ENCODE data around the gene C2CD4D. TPM values are rescaled to one million over a fixed set of nuclear protein-coding genes. Genes with fewer than 3 reads are reported as not detected.

The C2CD4D gene
- total RNA-seq, 1 donor from 2014 or later: 0.16 TPM

DNA sequence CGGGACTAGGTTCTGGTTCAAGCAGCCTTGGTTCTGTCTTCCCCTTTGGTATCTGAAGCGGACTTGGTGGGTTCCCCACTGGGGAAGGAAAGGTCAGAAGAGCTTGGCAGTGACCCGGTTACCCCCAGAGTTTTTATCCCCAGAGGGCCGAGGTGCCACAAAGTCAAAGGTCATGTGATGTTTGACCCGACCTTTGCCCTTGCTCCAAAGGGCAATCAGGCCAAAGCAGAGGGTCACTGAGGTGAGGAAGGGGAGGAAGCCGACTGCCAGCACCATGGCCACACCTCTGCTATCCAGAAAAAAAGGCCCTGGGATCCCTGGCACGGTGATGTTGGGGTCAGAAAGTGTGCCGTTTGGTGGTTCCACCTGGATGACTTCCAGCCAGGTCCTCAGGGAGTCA, 38.8 kb downstream of the C2CD4D start:
- FAIRE-seq: no peak
- no peak overlapping the region for H3K4me3 Mint-ChIP-seq (ENCODE audit: unreplicated experiment)

DNA sequence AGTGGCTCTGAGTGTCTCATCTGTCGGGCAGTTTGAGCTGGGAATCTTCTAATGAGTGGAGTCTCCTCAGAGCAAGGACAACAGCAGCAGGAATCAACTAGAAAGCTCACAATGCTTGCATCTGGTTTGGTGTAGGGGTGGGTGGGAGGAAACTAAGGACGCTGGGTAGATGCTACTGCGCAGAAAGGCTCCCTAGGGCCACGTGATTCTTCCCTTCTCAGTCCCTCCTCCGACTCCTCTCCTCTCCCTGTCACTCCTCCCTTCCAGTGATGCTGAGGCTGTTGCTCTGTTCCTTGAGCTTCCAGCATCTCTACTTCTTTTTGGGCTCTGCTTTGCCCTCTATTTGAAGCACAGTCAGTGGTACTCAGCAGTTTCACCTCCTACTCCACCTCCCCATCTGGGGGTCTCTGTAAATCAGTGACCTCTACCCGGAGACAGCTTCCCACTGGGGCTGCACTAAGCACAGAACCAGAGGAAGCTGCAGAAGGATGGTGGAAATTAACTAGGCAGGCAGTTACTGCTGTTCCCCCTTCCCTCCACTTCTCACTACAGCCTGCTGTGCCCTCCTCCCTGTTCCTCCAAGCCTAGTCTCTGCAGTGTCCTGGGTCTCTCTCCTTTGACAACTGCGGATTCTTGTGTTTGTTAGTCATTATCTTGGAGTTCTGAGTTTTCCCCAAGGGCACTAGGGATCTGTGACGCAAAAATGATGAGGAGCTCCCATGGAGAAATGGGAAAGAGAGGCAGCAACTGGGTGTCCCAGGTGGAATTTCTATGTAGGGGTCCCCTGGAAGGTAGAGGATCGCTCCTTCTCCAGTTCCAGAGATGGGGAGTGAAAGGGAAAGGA, 40.2 kb downstream of the C2CD4D start:
- Histone ChIP-seq H3K9me3 (ENCODE audit: insufficient read depth, low read depth, low read length) (no peaks in the 10 kb centered on the region), H2AFZ (ENCODE audit: low read depth, low read length) (no peak overlapping the region), H3K9ac (ENCODE audit: low read length) (no peak overlapping the region), H3K4me3 (ENCODE audit: insufficient read depth, low read depth, low read length) (no peak overlapping the region), H3K4me1 (ENCODE audit: insufficient read depth, low read length) (no peaks in the 10 kb centered on the region), H4K20me1 (ENCODE audit: insufficient read depth, low read length) (no peaks in the 10 kb centered on the region), H3K4me2 (ENCODE audit: low read length) (no peak overlapping the region), H3K27ac (ENCODE audit: low read depth, low read length) (no peak overlapping the region), H3K27me3 (ENCODE audit: insufficient read depth, low read length) (peaks cover 66% of the 10 kb centered on the region), H3K36me3 (ENCODE audit: insufficient read depth, low read length) (no peaks in the 10 kb centered on the region), H3K79me2 (ENCODE audit: insufficient read depth, low read length) (no peaks in the 10 kb centered on the region)
- Mint-ChIP-seq H3K4me1 (ENCODE audit: low read depth, unreplicated experiment) (peaks cover 13% of the 10 kb centered on the region), H3K27me3 (ENCODE audit: low read depth, unreplicated experiment) (peaks cover 39% of the 10 kb centered on the region), H3K36me3 (ENCODE audit: low read depth, unreplicated experiment) (peaks cover 10% of the 10 kb centered on the region), H3K9me3 (ENCODE audit: unreplicated experiment) (no peaks in the 10 kb centered on the region), H3K4me3 (ENCODE audit: unreplicated experiment) (no peak overlapping the region), H3K27ac (ENCODE audit: unreplicated experiment) (no peak overlapping the region)
- no peak for TF ChIP-seq EZH2 (IDR thresholded peaks at IDR 0.05; ENCODE audit: insufficient read depth, low read length)
- TF ChIP-seq, protein P1, sequence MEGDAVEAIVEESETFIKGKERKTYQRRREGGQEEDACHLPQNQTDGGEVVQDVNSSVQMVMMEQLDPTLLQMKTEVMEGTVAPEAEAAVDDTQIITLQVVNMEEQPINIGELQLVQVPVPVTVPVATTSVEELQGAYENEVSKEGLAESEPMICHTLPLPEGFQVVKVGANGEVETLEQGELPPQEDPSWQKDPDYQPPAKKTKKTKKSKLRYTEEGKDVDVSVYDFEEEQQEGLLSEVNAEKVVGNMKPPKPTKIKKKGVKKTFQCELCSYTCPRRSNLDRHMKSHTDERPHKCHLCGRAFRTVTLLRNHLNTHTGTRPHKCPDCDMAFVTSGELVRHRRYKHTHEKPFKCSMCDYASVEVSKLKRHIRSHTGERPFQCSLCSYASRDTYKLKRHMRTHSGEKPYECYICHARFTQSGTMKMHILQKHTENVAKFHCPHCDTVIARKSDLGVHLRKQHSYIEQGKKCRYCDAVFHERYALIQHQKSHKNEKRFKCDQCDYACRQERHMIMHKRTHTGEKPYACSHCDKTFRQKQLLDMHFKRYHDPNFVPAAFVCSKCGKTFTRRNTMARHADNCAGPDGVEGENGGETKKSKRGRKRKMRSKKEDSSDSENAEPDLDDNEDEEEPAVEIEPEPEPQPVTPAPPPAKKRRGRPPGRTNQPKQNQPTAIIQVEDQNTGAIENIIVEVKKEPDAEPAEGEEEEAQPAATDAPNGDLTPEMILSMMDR (IDR thresholded peaks at IDR 0.05; ENCODE audit: insufficient read depth, low read depth, low read length): no peak
- FAIRE-seq: no peak
- no peak for DNase-seq (ENCODE audit: low read depth)

More for the DNA sequence above, 38.8 kb downstream of the C2CD4D start:
- Mint-ChIP-seq H3K27me3 (ENCODE audit: low read depth, unreplicated experiment) (peaks cover 52% of the 10 kb centered on the region), H3K9me3 (ENCODE audit: unreplicated experiment) (no peaks in the 10 kb centered on the region), H3K36me3 (ENCODE audit: low read depth, unreplicated experiment) (peaks cover 10% of the 10 kb centered on the region), H3K4me1 (ENCODE audit: low read depth, unreplicated experiment) (peaks cover 9% of the 10 kb centered on the region), H3K27ac (ENCODE audit: unreplicated experiment) (no peak overlapping the region)
- no peaks in the 10 kb centered on the region for H3K9me3 ChIP-seq (ENCODE audit: insufficient read depth, low read depth, low read length)
- no peaks in the 10 kb centered on the region for H3K36me3 ChIP-seq (ENCODE audit: insufficient read depth, low read length)
- no peak overlapping the region for H3K4me2 ChIP-seq (ENCODE audit: low read length)
- TF ChIP-seq, protein P1 (IDR thresholded peaks at IDR 0.05; ENCODE audit: insufficient read depth, low read depth, low read length): no peak
- TF ChIP-seq EZH2 (IDR thresholded peaks at IDR 0.05; ENCODE audit: insufficient read depth, low read length): no peak
- no peak overlapping the region for H3K4me3 ChIP-seq (ENCODE audit: insufficient read depth, low read depth, low read length)
- H3K4me1 ChIP-seq (ENCODE audit: insufficient read depth, low read length): no peaks in the 10 kb centered on the region
- H3K27me3 ChIP-seq (ENCODE audit: insufficient read depth, low read length): peaks cover 78% of the 10 kb centered on the region
- H2AFZ ChIP-seq (ENCODE audit: low read depth, low read length): no peak overlapping the region
- no peaks in the 10 kb centered on the region for H4K20me1 ChIP-seq (ENCODE audit: insufficient read depth, low read length)
- no peaks in the 10 kb centered on the region for H3K79me2 ChIP-seq (ENCODE audit: insufficient read depth, low read length)
- no peak overlapping the region for H3K9ac ChIP-seq (ENCODE audit: low read length)
- H3K27ac ChIP-seq (ENCODE audit: low read depth, low read length): no peak overlapping the region
- DNase-seq (ENCODE audit: low read depth): no peak

DNA sequence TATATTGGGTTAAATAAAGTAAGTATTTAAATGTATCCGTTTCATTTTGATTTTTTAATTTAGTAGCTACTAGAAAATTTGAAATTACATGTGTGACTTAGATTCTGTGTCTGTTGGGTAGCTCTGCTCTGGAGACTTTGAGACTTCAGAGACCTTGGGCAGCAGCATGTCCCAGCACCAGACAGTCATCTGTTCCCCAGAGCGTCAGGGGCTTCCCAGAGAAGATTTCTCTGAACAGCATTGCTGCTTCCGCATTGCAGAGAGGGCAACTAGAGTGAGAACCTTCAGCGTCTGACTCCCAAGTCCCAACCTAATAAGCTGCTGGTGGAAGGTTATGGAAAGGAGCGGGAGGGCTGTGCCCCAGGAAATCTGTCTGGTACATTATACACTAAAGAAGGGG, 41.0 kb downstream of the C2CD4D start:
- no peaks in the 10 kb centered on the region for H3K9me3 Mint-ChIP-seq (ENCODE audit: unreplicated experiment)
- peaks cover 31% of the 10 kb centered on the region for H3K27me3 Mint-ChIP-seq (ENCODE audit: low read depth, unreplicated experiment)
- H3K36me3 ChIP-seq (ENCODE audit: insufficient read depth, low read length): no peaks in the 10 kb centered on the region
- H3K27ac ChIP-seq (ENCODE audit: low read depth, low read length): no peak overlapping the region
- H4K20me1 ChIP-seq (ENCODE audit: insufficient read depth, low read length): no peaks in the 10 kb centered on the region
- H3K27me3 ChIP-seq (ENCODE audit: insufficient read depth, low read length): peaks cover 58% of the 10 kb centered on the region
- no peak overlapping the region for H3K4me3 Mint-ChIP-seq (ENCODE audit: unreplicated experiment)
- H3K4me1 Mint-ChIP-seq (ENCODE audit: low read depth, unreplicated experiment): peaks cover 13% of the 10 kb centered on the region
- no peak overlapping the region for H3K27ac Mint-ChIP-seq (ENCODE audit: unreplicated experiment)
- no peaks in the 10 kb centered on the region for H3K9me3 ChIP-seq (ENCODE audit: insufficient read depth, low read depth, low read length)
- no peak overlapping the region for H2AFZ ChIP-seq (ENCODE audit: low read depth, low read length)
- DNase-seq (ENCODE audit: low read depth): no peak
- peaks cover 9% of the 10 kb centered on the region for H3K36me3 Mint-ChIP-seq (ENCODE audit: low read depth, unreplicated experiment)
- no peaks in the 10 kb centered on the region for H3K4me1 ChIP-seq (ENCODE audit: insufficient read depth, low read length)
- no peak overlapping the region for H3K4me2 ChIP-seq (ENCODE audit: low read length)
- no peaks in the 10 kb centered on the region for H3K79me2 ChIP-seq (ENCODE audit: insufficient read depth, low read length)
- no peak for TF ChIP-seq EZH2 (IDR thresholded peaks at IDR 0.05; ENCODE audit: insufficient read depth, low read length)
- TF ChIP-seq, protein P1 (IDR thresholded peaks at IDR 0.05; ENCODE audit: insufficient read depth, low read depth, low read length): no peak
- FAIRE-seq: no peak
- H3K4me3 ChIP-seq (ENCODE audit: insufficient read depth, low read depth, low read length): no peak overlapping the region
- H3K9ac ChIP-seq (ENCODE audit: low read length): no peak overlapping the region
